GM15510 (cell line): Measurements from ENCODE around the gene RELB.

ENCODE experiments used
- POLR2A ChIP-seq: IDR thresholded peaks from 3 replicates; pipeline ENCODE4 v1.6.1; 2011; ENCODE audit warnings: borderline replicate concordance; ENCODE audit not compliant: insufficient read length; ENCODE audit errors: extremely low read depth

RELB gene

GRCh38 chr19:45038931-45039893 lies 37.9 kb downstream of the RELB start, which contains the start of gene CLASRP:
TSS of gene CLASRP (plus strand) at chr19:45039045. CDS start at chr19:45040213, 1,168 bp downstream.
- TF ChIP-seq POLR2A, result peak; percentile 95

DNA sequence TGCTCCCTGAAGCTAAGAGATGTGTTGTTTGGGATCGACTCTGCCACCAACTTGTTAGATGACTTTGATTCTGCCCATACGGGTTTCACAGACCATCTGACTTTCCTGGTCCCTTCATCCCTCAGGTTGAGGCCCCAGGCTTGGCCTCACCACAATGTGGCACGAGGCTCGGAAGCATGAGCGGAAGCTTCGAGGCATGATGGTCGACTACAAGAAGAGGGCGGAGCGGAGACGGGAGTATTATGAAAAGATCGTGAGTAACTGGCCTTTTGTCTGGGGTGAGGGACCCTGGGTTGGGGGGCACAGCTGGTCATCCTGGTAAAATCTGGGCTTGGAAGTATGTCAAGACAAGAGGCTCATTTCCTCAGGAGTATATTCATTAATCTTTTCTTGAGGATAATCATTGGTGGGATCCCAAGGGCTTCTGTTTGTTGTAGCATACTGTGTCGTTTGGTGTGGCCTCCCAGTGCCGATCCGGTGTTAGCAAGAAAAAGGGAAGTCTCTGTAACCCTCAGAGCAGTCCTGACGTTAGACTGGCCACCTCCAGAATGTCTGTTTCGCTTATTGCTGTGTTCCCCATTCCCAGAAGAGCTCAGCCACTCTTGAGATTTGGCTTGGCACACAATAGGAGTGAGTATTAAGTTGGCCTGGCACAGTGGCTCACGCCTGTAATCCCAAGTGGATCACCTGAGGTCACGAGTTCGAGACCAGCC lies 39.0 kb downstream of the RELB start:
- no peak for TF ChIP-seq POLR2A

GRCh38 chr19:45041125-45041524 lies 39.9 kb downstream of the RELB start:
- TF ChIP-seq POLR2A, result no peak

- TF ChIP-seq POLR2A, result no peak
These were observed 44.5 kb downstream of the RELB start for GRCh38 chr19:45045671-45046353.

DNA sequence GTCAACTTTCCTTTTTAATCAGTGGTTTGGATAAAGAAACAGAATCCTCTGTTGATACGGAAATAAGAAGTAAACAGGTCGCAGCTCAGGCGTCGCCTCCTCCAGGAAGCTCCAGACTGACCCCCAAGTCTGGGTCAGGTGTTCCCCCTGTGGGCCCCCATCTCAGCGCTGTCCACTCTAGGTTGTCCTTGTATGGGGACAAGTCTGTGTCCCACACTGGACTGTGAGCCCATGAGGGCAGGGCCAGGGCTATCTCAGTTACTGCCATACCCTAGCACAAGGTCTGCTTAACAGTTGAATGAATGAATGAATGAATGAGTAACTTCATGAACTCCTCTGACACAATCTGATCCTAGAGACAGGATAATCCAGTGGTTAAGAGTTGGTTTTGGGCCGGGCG lies 45.1 kb downstream of the RELB start:
- no peak for TF ChIP-seq POLR2A

DNA sequence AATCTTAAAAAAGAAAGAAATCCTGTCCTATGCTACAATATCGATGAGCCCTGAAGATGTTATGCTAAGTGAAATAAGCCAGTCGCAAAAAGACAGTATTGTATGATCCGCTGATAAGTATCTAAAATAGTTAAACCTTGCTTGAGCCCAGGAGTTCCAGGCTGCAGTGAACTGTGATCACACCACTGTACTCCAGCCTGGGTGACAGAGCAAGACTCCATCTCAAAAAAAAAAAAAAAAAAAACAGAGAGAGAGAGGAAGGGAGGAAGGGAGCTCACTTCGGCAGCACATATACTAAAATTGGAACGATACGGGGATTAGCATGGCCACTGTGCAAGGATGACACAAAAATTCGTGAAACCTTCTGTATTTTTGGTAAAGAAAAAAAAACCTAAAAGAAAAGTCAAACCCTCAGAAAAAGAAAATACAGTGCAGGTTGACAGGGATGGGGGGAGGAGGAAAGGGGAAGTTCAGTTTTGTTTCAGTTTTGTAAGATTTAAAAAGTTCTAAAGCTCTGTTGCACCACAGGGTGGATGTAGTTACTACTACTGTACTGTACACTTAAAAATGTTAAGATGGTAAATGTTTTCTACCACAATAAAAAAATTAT lies 46.0 kb downstream of the RELB start:
- TF ChIP-seq POLR2A, result no peak

- TF ChIP-seq POLR2A, result no peak
These were observed 47.9 kb downstream of the RELB start for GRCh38 chr19:45049073-45049736.

DNA sequence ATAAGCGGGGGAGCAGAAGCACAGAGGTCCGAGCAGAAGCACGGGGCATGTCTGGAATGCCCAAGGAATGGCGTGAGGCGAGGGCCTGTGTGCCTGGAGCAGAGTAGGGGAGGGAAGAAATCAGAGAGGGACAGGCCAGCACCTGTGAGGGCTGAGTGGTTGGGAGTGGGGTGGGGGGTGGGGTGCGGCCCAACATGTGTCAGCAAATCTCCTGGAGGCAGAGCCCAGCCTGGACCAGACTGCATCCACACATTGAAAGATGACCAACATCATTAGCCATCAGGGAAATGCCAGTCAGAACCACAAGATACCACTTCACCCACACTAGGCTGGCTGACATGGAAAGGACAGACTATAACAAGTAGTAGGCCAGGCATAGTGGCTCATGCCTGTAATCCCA lies 48.8 kb downstream of the RELB start:
- TF ChIP-seq POLR2A, result no peak

DNA sequence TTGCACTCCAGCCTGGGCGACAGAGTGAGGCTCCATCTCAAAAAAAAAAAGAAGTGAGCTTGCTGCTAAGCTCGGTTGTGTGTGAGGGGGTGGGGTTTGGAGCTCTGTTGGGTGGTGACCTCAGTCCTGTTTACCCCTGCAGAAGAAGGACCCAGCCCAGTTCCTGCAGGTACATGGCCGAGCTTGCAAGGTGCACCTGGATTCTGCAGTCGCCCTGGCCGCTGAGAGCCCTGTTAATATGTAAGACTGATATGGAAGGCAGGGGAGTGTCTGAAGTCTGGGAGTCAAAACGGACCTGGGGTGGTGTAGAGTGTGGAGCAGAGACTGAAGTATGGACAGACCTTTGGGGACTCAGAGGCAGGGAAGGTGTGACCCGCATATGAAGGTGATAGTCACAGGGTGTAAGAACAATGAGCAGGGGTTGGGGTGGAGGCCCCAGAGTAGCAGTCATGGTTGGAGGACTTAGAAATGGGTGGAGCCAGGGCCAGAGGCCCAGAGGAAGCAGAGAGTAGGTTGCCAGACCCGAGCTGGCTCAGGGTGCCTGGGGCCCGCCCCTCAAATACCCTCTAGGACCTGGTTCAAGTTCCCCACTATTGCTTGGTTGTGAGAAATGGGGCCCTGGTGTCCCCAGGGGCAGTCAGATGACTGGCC lies 50.8 kb downstream of the RELB start:
- no peak for TF ChIP-seq POLR2A

DNA sequence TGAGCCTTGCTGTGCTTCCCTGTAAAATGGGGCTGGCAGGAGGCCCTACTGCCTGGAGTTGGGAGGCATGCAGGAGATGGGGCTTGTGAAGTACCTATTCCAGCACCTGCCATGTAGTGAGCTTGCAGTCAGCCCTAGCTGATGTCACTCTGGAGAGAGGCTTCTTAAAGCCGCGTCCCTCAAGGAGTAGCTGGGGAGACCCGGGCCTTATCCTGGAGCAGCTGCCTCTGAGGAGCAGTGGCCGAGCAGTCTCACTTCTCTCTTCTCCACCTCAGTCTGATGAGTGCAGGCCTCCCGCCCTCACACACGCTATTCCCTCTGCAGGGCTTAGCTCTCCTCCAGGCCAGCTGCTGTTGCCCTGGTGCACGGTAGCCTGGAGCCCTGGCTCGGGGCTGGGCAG lies 55.6 kb downstream of the RELB start:
- no peak for TF ChIP-seq POLR2A

DNA sequence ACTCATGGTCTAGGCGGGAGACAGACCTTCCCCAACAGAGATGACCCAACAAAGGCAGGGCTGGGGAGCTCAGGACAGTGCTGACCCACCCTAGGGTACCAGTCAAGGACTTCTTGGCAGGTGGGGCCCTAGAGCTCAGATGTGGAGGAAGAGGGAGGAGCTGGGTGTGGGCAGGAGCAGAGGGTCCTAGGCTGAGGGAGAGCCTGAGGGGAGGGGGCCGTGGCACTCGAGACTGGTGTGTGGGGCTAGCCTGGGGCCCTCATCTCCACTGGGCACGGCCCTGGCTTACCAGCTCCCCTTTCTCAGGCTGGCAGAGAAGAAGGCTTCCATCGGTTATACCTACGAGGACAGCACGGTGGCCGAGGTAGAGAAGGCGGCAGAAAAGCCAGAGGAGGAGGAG lies 56.2 kb downstream of the RELB start:
- TF ChIP-seq POLR2A, result no peak

DNA sequence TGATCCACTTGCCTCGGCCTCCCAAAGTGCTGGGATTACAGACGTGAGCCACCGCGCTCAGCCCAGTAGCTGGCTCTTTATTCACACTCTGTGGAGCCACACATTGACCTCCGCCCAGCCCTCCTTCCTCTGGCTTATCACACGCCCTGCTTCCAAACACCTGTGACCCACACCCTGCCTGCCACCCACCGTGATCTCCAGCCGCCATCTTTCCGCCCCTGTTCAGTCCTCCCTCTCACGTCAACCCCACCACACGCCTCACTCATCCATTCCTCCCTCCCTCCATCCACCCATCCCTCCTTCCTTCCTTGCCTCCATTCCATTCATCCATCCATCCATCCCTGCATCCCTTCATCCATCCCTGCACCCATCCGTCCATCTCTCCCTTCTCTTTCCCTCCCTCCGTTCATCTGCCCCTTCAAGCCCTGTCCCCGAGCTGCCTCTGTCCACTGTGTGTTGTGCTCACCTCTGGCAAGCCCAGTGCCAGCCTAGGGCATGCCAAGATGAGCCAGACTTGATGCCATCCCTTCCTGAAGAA lies 57.4 kb downstream of the RELB start:
- no peak for TF ChIP-seq POLR2A

DNA sequence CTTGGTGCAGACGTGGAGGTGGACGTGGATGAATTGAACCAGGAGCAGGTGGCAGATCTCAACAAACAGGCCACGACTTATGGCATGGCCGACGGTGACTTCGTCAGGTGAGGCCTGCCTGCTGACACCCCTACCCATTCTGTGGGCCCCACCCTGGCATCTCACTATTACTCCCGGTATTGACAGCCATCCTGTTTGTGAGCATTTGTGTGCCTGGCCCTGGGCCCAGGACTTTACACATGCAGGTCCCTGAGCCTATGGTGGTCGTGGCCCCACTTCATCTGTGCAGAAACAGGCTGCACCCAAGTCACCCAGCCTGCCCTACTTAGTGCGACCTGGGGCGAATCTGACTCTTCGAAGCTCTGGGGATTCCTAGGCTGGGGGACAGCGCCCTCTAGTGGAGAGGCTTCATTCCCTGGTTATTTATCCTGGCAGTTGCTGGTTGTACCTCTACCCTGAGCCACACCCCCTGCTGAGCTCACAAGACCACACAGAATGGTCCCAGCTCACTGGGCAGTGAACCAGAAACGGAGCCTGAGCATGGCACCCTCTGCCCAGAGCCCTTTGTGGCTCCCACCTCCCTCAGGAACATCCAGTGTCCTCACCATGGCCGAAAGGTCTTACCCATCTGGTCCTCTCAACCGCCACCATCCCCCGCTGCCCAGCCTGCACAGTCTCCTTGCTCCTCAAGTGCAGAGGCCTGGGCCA lies 58.1 kb downstream of the RELB start:
- TF ChIP-seq POLR2A, result no peak
